Measurements from ENCODE around the gene EEF1AKMT3.

Gene EEF1AKMT3

GRCh38 chr12:57783466-57783801 is 11.0 kb downstream of the EEF1AKMT3 start:
- DNase-seq (ENCODE audit: low spot score) = no peak

GRCh38 chr12:57783861-57784260 is 11.4 kb downstream of the EEF1AKMT3 start:
- no peak for DNase-seq (ENCODE audit: low spot score)

- DNase-seq (ENCODE audit: low spot score) = no peak
Measured at GRCh38 chr12:57793920-57794319, 21.5 kb downstream of the EEF1AKMT3 start.

- DNase-seq (ENCODE audit: low spot score) = no peak
Measured at GRCh38 chr12:57795354-57795753, 22.9 kb downstream of the EEF1AKMT3 start.

- no peak for DNase-seq (ENCODE audit: low spot score)
Measured at GRCh38 chr12:57796996-57797395, 24.6 kb downstream of the EEF1AKMT3 start.

- DNase-seq (ENCODE audit: low spot score) = no peak
Measured at GRCh38 chr12:57797933-57798332, 25.5 kb downstream of the EEF1AKMT3 start.

GRCh38 chr12:57800965-57801364 is 28.6 kb downstream of the EEF1AKMT3 start:
- DNase-seq (ENCODE audit: low spot score) = no peak

GRCh38 chr12:57802607-57803006 is 30.2 kb downstream of the EEF1AKMT3 start:
- no peak for DNase-seq (ENCODE audit: low spot score)

GRCh38 chr12:57803319-57803893 is 31.0 kb downstream of the EEF1AKMT3 start:
- peak; percentile 44 for DNase-seq (ENCODE audit: low spot score)

- DNase-seq (ENCODE audit: low spot score) = no peak
Measured at GRCh38 chr12:57806677-57807076, 34.3 kb downstream of the EEF1AKMT3 start.

GRCh38 chr12:57807285-57807684 is 34.9 kb downstream of the EEF1AKMT3 start:
- no peak for DNase-seq (ENCODE audit: low spot score)

GRCh38 chr12:57808351-57808750 is 35.9 kb downstream of the EEF1AKMT3 start:
- DNase-seq (ENCODE audit: low spot score) = no peak

GRCh38 chr12:57809425-57809824 is 37.0 kb downstream of the EEF1AKMT3 start:
- DNase-seq (ENCODE audit: low spot score) = no peak

- peak; percentile 84 for DNase-seq (ENCODE audit: low spot score)
Measured at GRCh38 chr12:57810450-57810849, 38.0 kb downstream of the EEF1AKMT3 start.

GRCh38 chr12:57811028-57811755 is 38.8 kb downstream of the EEF1AKMT3 start:
- no peak for DNase-seq (ENCODE audit: low spot score)

- DNase-seq (ENCODE audit: low spot score) = no peak
Measured at GRCh38 chr12:57813111-57813970, 40.9 kb downstream of the EEF1AKMT3 start.

GRCh38 chr12:57813971-57814772 is 41.8 kb downstream of the EEF1AKMT3 start:
- no peak for DNase-seq (ENCODE audit: low spot score)

GRCh38 chr12:57815177-57816000 is 43.0 kb downstream of the EEF1AKMT3 start:
- DNase-seq (ENCODE audit: low spot score) = no peak

GRCh38 chr12:57816001-57816854 is 43.8 kb downstream of the EEF1AKMT3 start:
- DNase-seq (ENCODE audit: low spot score) = no peak

GRCh38 chr12:57816855-57817151 is 44.4 kb downstream of the EEF1AKMT3 start:
- no peak for DNase-seq (ENCODE audit: low spot score)
